ENCODE measurements around the gene LCN10.
"Not testable (repeated sequence)": the region's sequence is repeated elsewhere in the genome, so short reads cannot be mapped to it uniquely, and the experiment has no call there.

Gene LCN10

GRCh38 chr9:136709454-136710109, 33.2 kb downstream of the LCN10 start:
- H3K4me1 Mint-ChIP-seq (ENCODE audit: low read depth), result no peaks in the 10 kb centered on the region
- H3K27ac Mint-ChIP-seq, result no peak overlapping the region
- peaks cover 28% of the 10 kb centered on the region for H3K27me3 Mint-ChIP-seq (ENCODE audit: low read depth)
- no peak for DNase-seq (ENCODE audit: low spot score)
- H3K4me3 Mint-ChIP-seq, result no peak overlapping the region
- no peaks in the 10 kb centered on the region for H3K36me3 Mint-ChIP-seq (ENCODE audit: low read depth)
- H3K9me3 Mint-ChIP-seq, result no peaks in the 10 kb centered on the region

- no peaks in the 10 kb centered on the region for H3K9me3 Mint-ChIP-seq
- H3K4me1 Mint-ChIP-seq (ENCODE audit: low read depth), result peaks cover 2% of the 10 kb centered on the region
- H3K4me3 Mint-ChIP-seq, result no peak overlapping the region
- H3K36me3 Mint-ChIP-seq (ENCODE audit: low read depth), result no peaks in the 10 kb centered on the region
- DNase-seq (ENCODE audit: low spot score), result no peak
- H3K27ac Mint-ChIP-seq, result no peak overlapping the region
- peaks cover 19% of the 10 kb centered on the region for H3K27me3 Mint-ChIP-seq (ENCODE audit: low read depth)
Observed at GRCh38 chr9:136707849-136708517, 34.8 kb downstream of the LCN10 start.

GRCh38 chr9:136707011-136707410, 35.7 kb downstream of the LCN10 start:
- Mint-ChIP-seq H3K4me1 (ENCODE audit: low read depth) (peaks cover 2% of the 10 kb centered on the region), H3K36me3 (ENCODE audit: low read depth) (no peaks in the 10 kb centered on the region), H3K9me3 (no peaks in the 10 kb centered on the region), H3K27ac (no peak overlapping the region), H3K4me3 (no peak overlapping the region), H3K27me3 (ENCODE audit: low read depth) (peaks cover 19% of the 10 kb centered on the region)
- DNase-seq (ENCODE audit: low spot score), result no peak

DNA sequence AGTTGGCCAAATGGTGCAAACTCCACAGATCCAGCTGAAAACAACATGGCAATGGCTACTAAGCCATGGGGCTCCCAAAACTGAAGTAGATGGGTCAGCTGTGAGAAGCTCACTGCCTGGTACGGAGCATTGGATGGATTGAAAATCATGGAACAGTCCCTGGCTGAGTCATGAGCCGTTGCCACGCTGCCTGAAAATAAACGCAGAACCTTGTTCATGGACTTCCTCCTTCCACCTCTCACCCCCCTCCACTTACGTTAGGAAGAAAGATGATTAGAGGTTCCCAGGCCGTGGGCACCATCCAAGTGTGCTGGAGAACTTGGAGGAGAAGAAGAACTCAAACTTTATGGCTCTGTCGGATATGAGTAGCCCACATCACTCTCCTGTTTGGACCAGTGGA, 37.2 kb downstream of the LCN10 start:
- H3K4me3 Mint-ChIP-seq, result no peak overlapping the region
- no peak overlapping the region for H3K27ac Mint-ChIP-seq
- H3K27me3 Mint-ChIP-seq (ENCODE audit: low read depth), result peaks cover 8% of the 10 kb centered on the region
- DNase-seq (ENCODE audit: low spot score), result no peak
- peaks cover 12% of the 10 kb centered on the region for H3K4me1 Mint-ChIP-seq (ENCODE audit: low read depth)
- H3K36me3 Mint-ChIP-seq (ENCODE audit: low read depth), result no peaks in the 10 kb centered on the region
- H3K9me3 Mint-ChIP-seq, result no peaks in the 10 kb centered on the region

DNA sequence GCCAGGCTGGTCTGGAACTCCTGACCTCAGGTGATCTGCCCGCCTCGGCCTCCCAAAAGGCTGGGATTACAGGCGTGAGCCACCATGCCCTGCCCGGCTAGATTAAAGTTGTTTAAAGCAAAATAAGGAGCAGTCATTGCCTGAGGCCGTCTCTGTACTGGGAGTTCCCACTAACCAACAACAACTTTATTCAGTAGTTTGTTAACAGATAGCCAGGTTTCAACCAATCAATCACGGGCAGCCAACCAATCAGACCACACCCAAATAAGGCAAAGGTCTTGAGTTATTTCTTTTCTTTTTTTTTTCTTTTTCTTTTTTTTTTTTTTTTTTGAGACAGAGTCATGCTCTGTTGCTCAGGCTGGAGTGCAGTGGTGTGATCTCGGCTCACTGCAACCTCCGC, 38.0 kb downstream of the LCN10 start:
- H3K9me3 Mint-ChIP-seq; H3K4me3 Mint-ChIP-seq; H3K36me3 Mint-ChIP-seq (ENCODE audit: low read depth); H3K27me3 Mint-ChIP-seq (ENCODE audit: low read depth); H3K27ac Mint-ChIP-seq; DNase-seq (ENCODE audit: low spot score): not testable (repeated sequence)
- H3K4me1 Mint-ChIP-seq (ENCODE audit: low read depth), result peaks cover 17% of the 10 kb centered on the region

DNA sequence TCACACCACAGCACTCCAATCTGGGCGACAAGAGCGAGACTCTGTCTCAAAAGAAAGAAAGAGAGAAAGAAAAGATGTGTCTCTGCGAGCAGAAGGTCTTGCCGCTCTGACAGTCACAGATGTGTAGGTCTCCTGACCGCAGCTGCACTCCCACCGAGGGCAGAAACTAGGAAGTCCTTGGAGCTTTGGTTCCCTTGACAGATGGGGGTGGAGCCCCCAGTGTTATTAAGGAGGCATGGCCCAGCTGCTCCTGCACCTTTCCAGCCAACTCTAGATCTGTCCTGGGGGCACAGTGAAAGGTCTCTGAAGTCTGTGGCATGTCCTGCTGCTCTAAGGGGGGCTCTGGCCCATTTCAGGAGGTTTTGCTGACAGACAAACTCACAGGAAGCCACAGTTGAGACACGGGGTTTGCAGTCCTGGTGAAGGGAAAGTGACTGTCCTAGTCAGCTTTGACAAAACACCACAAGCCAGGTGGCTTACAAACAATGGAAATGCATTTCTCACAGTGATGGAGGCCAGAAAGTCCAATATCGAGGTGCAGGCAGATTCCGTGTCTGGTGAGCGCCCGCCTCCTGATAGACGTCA, 39.4 kb downstream of the LCN10 start:
- Mint-ChIP-seq H3K27ac (no peak overlapping the region), H3K9me3 (no peaks in the 10 kb centered on the region), H3K4me3 (no peak overlapping the region), H3K36me3 (ENCODE audit: low read depth) (no peaks in the 10 kb centered on the region), H3K4me1 (ENCODE audit: low read depth) (peaks cover 17% of the 10 kb centered on the region), H3K27me3 (ENCODE audit: low read depth) (peaks cover 7% of the 10 kb centered on the region)
- DNase-seq (ENCODE audit: low spot score), result no peak

DNA sequence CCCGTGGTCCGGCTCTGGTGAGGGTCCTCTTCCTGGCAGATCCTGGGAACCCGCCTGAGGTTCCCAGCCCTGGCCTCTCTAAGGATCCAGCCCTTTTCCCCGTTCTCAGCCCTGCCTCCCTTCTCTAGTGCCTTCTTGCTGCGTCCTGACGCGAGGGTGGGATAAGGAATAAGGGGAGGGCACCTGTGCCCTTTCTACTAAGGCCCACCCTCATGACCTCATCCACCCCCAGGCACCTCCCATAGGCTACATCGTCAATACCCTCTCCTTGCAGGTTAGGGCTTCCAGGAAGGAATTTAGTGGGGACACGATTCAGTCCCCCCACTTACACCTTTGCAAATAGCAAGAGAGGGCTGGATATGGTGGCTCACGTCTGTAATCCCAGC, 41.1 kb downstream of the LCN10 start:
- Mint-ChIP-seq H3K4me1 (ENCODE audit: low read depth) (peaks cover 17% of the 10 kb centered on the region), H3K36me3 (ENCODE audit: low read depth) (no peaks in the 10 kb centered on the region), H3K9me3 (no peaks in the 10 kb centered on the region), H3K4me3 (peak overlapping the region; percentile 86), H3K27ac (peak overlapping the region; percentile 91), H3K27me3 (ENCODE audit: low read depth) (peaks cover 11% of the 10 kb centered on the region)
- DNase-seq (ENCODE audit: low spot score), result no peak

DNA sequence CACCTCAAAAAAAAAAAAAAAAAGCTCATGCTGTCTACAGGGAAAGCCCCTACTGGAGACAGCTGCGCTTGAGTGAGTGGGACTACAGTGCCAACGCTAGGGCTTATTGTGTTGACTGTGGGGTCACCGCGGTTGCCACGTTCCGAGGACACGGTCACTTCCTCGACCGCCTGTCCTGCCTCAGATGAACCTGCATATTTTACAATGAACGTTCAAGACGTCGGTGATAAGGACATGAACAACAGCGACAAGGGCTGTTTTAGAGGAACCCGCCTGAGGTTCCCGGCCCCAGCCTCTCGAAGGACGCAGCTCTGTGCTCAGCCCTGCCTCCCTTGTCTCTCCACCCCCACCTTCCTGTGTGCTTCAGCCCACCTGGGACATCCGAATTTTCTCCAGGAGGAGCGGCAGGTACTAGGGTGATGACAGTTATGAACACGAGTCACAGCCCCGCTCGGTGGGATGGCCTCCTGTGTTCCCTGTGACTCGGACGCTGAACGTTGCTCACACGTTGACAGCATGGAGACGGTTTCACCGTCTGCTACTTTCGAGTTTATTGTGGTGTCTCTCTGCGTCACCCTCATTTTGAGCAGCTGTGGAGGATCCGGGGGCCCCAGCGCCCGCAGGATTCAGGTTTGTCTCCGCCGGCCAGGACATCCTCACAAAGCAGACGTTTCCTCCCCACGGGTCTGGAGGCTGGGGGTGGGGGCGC, 41.6 kb downstream of the LCN10 start:
- no peaks in the 10 kb centered on the region for H3K9me3 Mint-ChIP-seq
- H3K4me1 Mint-ChIP-seq (ENCODE audit: low read depth), result peaks cover 17% of the 10 kb centered on the region
- H3K27me3 Mint-ChIP-seq (ENCODE audit: low read depth), result peaks cover 11% of the 10 kb centered on the region
- H3K36me3 Mint-ChIP-seq (ENCODE audit: low read depth), result no peaks in the 10 kb centered on the region
- H3K4me3 Mint-ChIP-seq, result peak overlapping the region; percentile 86
- peak overlapping the region; percentile 91 for H3K27ac Mint-ChIP-seq
- DNase-seq (ENCODE audit: low spot score), result peak; percentile 79

GRCh38 chr9:136700304-136700703, 42.4 kb downstream of the LCN10 start:
- Mint-ChIP-seq H3K27me3 (ENCODE audit: low read depth) (peaks cover 9% of the 10 kb centered on the region), H3K27ac (no peak overlapping the region), H3K4me1 (ENCODE audit: low read depth) (peaks cover 17% of the 10 kb centered on the region), H3K4me3 (peak overlapping the region; percentile 86), H3K9me3 (no peaks in the 10 kb centered on the region), H3K36me3 (ENCODE audit: low read depth) (no peaks in the 10 kb centered on the region)
- DNase-seq (ENCODE audit: low spot score), result no peak

DNA sequence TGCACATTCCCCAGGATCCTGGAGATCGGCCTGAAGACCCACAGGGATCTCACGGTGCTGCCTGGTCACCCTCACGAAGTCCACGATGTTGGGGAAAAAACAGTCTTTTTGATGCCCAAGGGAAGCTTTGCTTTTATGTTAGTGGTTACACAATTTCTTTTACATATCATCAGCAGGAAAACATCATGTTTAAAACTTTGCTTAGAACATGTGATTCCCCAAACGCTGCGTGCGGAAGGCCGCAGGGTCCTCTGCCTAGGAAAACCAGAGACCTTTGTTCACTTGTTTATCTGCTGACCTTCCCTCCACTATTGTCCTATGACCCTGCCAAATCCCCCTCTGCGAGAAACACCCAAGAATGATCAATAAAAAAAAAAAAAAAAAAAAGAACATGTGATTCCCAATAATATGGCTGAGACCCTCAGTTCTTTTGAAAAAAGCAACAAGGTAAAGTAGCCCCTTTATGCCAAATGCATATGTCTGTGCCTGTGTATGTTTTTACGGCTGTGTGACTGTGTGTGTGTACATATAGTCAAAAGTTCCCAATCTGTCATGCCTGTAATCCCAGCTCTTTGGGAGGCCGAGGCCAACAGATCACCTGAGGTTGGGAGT, 44.0 kb downstream of the LCN10 start:
- Mint-ChIP-seq H3K9me3 (no peaks in the 10 kb centered on the region), H3K27ac (no peak overlapping the region), H3K4me1 (ENCODE audit: low read depth) (peaks cover 17% of the 10 kb centered on the region), H3K27me3 (ENCODE audit: low read depth) (peaks cover 8% of the 10 kb centered on the region), H3K36me3 (ENCODE audit: low read depth) (no peaks in the 10 kb centered on the region), H3K4me3 (no peak overlapping the region)
- DNase-seq (ENCODE audit: low spot score), result no peak

- DNase-seq (ENCODE audit: low spot score), result no peak
- peaks cover 14% of the 10 kb centered on the region for H3K4me1 Mint-ChIP-seq (ENCODE audit: low read depth)
- H3K27ac Mint-ChIP-seq, result no peak overlapping the region
- no peaks in the 10 kb centered on the region for H3K36me3 Mint-ChIP-seq (ENCODE audit: low read depth)
- no peak overlapping the region for H3K4me3 Mint-ChIP-seq
- H3K9me3 Mint-ChIP-seq, result no peaks in the 10 kb centered on the region
- H3K27me3 Mint-ChIP-seq (ENCODE audit: low read depth), result peaks cover 8% of the 10 kb centered on the region
Observed at GRCh38 chr9:136697821-136698526, 44.8 kb downstream of the LCN10 start.

GRCh38 chr9:136697146-136697820, 45.5 kb downstream of the LCN10 start:
- H3K27me3 Mint-ChIP-seq (ENCODE audit: low read depth), result peaks cover 8% of the 10 kb centered on the region
- no peak for DNase-seq (ENCODE audit: low spot score)
- H3K36me3 Mint-ChIP-seq (ENCODE audit: low read depth), result no peaks in the 10 kb centered on the region
- peak overlapping the region; percentile 52 for H3K27ac Mint-ChIP-seq
- no peaks in the 10 kb centered on the region for H3K9me3 Mint-ChIP-seq
- H3K4me3 Mint-ChIP-seq, result no peak overlapping the region
- peaks cover 14% of the 10 kb centered on the region for H3K4me1 Mint-ChIP-seq (ENCODE audit: low read depth)

- Mint-ChIP-seq H3K27ac (no peak overlapping the region), H3K27me3 (ENCODE audit: low read depth) (peaks cover 8% of the 10 kb centered on the region), H3K4me3 (no peak overlapping the region), H3K36me3 (ENCODE audit: low read depth) (no peaks in the 10 kb centered on the region), H3K9me3 (no peaks in the 10 kb centered on the region), H3K4me1 (ENCODE audit: low read depth) (peaks cover 11% of the 10 kb centered on the region)
- no peak for DNase-seq (ENCODE audit: low spot score)
Observed at GRCh38 chr9:136696502-136696901, 46.2 kb downstream of the LCN10 start.
